Mononuclear cell (primary cell): ENCODE data around the gene VWF. TPM values are rescaled to one million over a fixed set of nuclear protein-coding genes. Genes with fewer than 3 reads are reported as not detected.
"Not testable (repeated sequence)": the region's sequence is repeated elsewhere in the genome, so short reads cannot be mapped to it uniquely, and the experiment has no call there.

Experiments used
- H3K27me3 ChIP-seq: 2 replicates; pipeline ENCODE4 v1.6.0; 2011; ENCODE audit warnings: low read length, control low read depth; ENCODE audit not compliant: insufficient read depth
- H3K4me1 ChIP-seq: 2 replicates; pipeline ENCODE4 v1.5.1; 2011; ENCODE audit warnings: mild to moderate bottlenecking, low read length, control low read depth; ENCODE audit not compliant: insufficient read depth
- H3K4me3 ChIP-seq: 2 replicates; pipeline ENCODE4 v1.5.1; 2011; ENCODE audit warnings: mild to moderate bottlenecking, low read length, moderate library complexity
- H3K9me3 ChIP-seq: 2 replicates; pipeline ENCODE4 v1.5.1; 2011; ENCODE audit warnings: low read depth, mild to moderate bottlenecking, control low read depth, low read length
- total RNA-seq: library from RNA; depleted of rRNA; stranded (reverse); fragments of >200 nt; gene quantifications from one replicate; pipeline ENCODE4 v1.2.3, GENCODE V29; 2012

The VWF gene
- total RNA-seq, 1 donor: 0.63 TPM

DNA sequence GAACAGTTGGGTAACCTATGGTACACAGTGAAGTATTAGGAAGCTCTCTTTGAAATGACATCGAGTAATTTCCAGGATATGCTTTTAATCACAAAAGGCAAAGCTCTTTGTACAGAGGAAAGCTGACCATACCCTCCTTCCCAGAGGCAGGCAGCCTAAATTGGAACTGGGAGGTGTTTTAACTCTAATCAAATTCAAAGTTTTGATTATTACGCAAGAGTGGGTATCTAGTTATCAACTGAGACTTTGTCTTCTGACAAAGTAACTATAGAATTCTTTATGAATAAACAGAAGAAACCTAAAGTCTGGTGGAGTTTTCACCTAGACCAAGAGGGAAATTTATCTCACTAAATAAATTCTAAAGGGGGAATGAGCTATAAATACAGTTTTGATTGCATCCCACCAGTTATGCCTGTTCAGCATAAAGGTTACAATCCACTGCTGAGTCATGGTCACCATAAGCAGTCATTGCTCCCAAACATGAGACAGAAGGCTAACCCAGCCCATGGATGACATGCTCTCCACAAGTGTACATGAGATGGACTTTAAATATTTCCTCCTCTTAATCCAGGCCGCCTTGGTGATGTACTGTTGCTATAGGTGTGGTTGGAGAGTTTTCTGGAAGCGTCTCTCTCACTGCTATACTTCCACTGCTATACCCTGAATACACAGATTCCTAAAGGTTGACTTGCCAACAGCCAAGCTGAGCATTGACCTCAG is 113.7 kb downstream of the VWF start:
- H3K4me3 ChIP-seq, H3K27me3 ChIP-seq, H3K4me1 ChIP-seq, H3K9me3 ChIP-seq: not testable (repeated sequence)

DNA sequence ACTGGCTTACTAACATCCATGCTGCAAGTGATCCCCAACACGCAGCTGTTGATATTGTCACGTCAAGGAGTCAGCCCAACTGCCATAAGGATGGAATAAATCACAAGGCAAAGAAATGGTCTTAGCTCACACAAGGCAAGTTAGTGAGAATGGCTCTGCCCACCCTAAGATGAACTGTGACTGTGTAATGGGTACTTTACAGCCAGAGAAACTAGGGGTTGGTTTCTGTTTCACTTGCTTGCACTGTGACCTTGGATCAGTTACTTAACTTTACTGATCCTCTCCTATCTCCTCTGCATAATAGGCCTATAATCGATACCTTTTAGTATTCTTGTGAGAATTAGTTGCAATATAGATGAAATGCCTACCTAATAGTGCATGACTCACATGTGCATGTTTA is 127.2 kb downstream of the VWF start:
- Histone ChIP-seq H3K4me1 (no peaks in the 10 kb centered on the region), H3K4me3 (no peak overlapping the region), H3K27me3 (peaks cover 9% of the 10 kb centered on the region), H3K9me3 (no peaks in the 10 kb centered on the region)

- H3K4me3 ChIP-seq: no peak overlapping the region
- H3K4me1 ChIP-seq: no peaks in the 10 kb centered on the region
- H3K9me3 ChIP-seq: no peaks in the 10 kb centered on the region
- H3K27me3 ChIP-seq: peaks cover 8% of the 10 kb centered on the region
Measured at GRCh38 chr12:5996459-5996858, 128.0 kb downstream of the VWF start.

- no peaks in the 10 kb centered on the region for H3K9me3 ChIP-seq
- H3K27me3 ChIP-seq: no peaks in the 10 kb centered on the region
- no peaks in the 10 kb centered on the region for H3K4me1 ChIP-seq
- H3K4me3 ChIP-seq: no peak overlapping the region
Measured at GRCh38 chr12:5989621-5990020, 134.8 kb downstream of the VWF start.

GRCh38 chr12:5988659-5989116 is 135.8 kb downstream of the VWF start:
- Histone ChIP-seq H3K9me3 (no peaks in the 10 kb centered on the region), H3K27me3 (no peaks in the 10 kb centered on the region), H3K4me3 (no peak overlapping the region), H3K4me1 (no peaks in the 10 kb centered on the region)

DNA sequence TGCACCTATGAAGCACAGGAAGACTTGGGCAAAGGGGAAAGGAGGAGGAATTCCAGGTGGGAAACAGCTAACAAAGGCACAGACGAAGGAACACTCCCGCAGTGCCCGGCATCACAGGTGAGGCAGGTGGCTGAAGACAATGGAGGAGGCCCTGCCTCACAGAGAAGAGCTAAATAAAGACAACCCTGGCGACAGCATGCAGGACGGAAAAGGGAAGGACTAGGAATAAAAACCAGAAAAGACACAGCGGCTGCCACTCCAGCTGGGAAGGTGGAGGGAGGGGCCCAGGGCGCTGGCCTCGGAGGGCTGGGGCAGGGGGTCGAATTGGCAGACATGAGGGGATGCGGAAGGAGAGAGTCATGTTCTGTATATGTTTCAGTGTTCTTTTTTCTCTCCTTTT is 136.4 kb downstream of the VWF start:
- Histone ChIP-seq H3K27me3 (no peaks in the 10 kb centered on the region), H3K4me1 (no peaks in the 10 kb centered on the region), H3K4me3 (no peak overlapping the region)

GRCh38 chr12:5987573-5987972 is 136.9 kb downstream of the VWF start:
- H3K4me3 ChIP-seq: no peak overlapping the region
- H3K9me3 ChIP-seq: no peaks in the 10 kb centered on the region
- H3K4me1 ChIP-seq: no peaks in the 10 kb centered on the region
- no peaks in the 10 kb centered on the region for H3K27me3 ChIP-seq

More for the DNA sequence above, 136.4 kb downstream of the VWF start:
- no peaks in the 10 kb centered on the region for H3K9me3 ChIP-seq

- no peak overlapping the region for H3K4me3 ChIP-seq
Measured at GRCh38 chr12:5985471-5985870, 139.0 kb downstream of the VWF start.

GRCh38 chr12:5984873-5985272 is 139.6 kb downstream of the VWF start:
- Histone ChIP-seq H3K9me3 (no peaks in the 10 kb centered on the region), H3K4me3 (no peak overlapping the region), H3K4me1 (no peaks in the 10 kb centered on the region), H3K27me3 (no peaks in the 10 kb centered on the region)

More at GRCh38 chr12:5985471-5985870, 139.0 kb downstream of the VWF start:
- Histone ChIP-seq H3K9me3 (no peaks in the 10 kb centered on the region), H3K27me3 (no peaks in the 10 kb centered on the region), H3K4me1 (no peaks in the 10 kb centered on the region)

GRCh38 chr12:5982106-5982505 is 142.4 kb downstream of the VWF start:
- H3K4me1 ChIP-seq: no peaks in the 10 kb centered on the region
- H3K4me3 ChIP-seq: no peak overlapping the region
- no peaks in the 10 kb centered on the region for H3K27me3 ChIP-seq
- no peaks in the 10 kb centered on the region for H3K9me3 ChIP-seq

- no peaks in the 10 kb centered on the region for H3K27me3 ChIP-seq
- no peaks in the 10 kb centered on the region for H3K9me3 ChIP-seq
- no peak overlapping the region for H3K4me3 ChIP-seq
- no peaks in the 10 kb centered on the region for H3K4me1 ChIP-seq
Measured at GRCh38 chr12:5977556-5977955, 146.9 kb downstream of the VWF start.

DNA sequence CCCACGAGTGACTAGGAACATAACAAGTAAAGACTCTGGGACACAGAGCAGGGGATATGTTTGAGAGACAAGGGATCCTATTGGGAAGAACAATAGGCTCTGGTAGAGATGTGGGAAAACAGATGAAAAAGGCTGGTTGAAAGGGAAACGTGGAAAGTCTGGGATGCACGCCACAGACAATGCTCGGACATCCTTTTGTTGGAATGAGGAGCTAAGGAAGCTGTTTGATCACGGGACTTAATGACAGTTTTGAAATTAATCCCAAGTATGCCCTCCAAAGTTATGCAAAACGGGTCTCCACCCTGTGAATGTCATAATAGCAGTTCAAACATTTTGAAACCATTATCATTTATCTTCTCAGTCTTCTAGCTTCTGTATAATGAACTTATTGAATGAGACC is 147.8 kb downstream of the VWF start:
- no peaks in the 10 kb centered on the region for H3K4me1 ChIP-seq
- H3K9me3 ChIP-seq: no peaks in the 10 kb centered on the region
- H3K27me3 ChIP-seq: no peaks in the 10 kb centered on the region
- H3K4me3 ChIP-seq: no peak overlapping the region

- Histone ChIP-seq H3K4me3 (no peak overlapping the region), H3K27me3 (no peaks in the 10 kb centered on the region), H3K4me1 (no peaks in the 10 kb centered on the region), H3K9me3 (no peaks in the 10 kb centered on the region)
Measured at GRCh38 chr12:5976196-5976595, 148.3 kb downstream of the VWF start.

DNA sequence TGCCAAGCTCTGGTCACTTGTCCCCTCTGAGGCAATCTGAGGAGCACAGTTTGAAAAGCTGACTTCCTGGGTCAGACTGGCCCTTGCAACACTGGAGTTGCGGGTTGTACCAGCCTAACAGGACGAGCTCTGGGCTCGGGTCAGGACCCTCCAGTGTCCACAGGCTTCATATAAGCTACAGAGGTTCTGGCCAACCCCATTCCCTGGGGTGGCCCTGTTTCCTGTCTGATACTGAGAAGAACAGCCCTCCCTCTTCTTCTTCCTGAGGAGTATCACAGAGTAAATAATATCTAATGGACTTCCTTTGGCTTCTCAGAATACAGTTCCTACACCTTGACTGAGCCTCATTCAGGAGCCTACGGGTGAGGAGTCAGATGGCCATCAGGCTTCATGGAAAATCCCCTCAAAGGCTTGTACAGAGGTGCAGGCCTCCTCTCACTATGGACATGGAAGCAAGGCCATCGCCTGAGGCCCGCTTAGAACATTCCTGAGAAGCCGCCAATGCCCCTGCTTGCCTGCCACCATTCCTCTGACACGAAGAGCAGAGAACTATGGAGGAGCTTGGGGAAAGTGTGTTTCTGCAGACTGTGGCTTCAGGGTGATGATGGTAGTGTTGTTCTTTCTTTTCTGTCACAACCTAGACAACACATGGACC is 150.9 kb downstream of the VWF start:
- no peak overlapping the region for H3K4me3 ChIP-seq
- H3K9me3 ChIP-seq: no peaks in the 10 kb centered on the region
- no peaks in the 10 kb centered on the region for H3K27me3 ChIP-seq

DNA sequence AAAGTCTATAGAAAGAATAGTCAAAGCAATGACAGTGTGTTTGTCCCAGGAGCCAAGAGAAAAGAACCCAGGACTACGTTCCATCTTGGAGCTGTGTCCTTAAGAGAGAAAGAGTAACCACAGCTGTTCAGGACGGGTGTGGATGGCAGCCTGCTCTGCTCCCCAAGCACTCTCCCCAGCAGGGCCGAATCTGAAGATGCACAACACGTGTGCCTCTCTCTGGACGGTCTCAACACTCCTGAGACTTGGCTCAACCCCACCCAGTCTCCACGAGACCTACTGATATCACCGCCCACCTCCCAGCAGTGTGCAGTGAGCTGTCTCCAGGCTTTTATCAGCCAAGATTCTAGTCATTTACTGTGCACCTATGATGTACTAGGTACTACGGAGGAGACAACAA is 152.1 kb downstream of the VWF start:
- H3K9me3 ChIP-seq: no peaks in the 10 kb centered on the region
- H3K4me1 ChIP-seq: no peaks in the 10 kb centered on the region
- no peaks in the 10 kb centered on the region for H3K27me3 ChIP-seq
- H3K4me3 ChIP-seq: no peak overlapping the region

More for the DNA sequence above, 150.9 kb downstream of the VWF start:
- H3K4me1 ChIP-seq: no peaks in the 10 kb centered on the region
